Gastrocnemius medialis (tissue), 4 donors: Measurements from ENCODE around the gene GGPS1.

Experiments used
- CTCF ChIP-seq, 5 experiments: fragments of 450-650 bp in 3 of 5; fragments of 200-600 bp in 2 of 5; sonication (generic) in 2 of 5; IDR thresholded peaks in 4 of 5; conservative IDR thresholded peaks in 1 of 5; 1 replicate in 4 of 5; 2 replicates in 1 of 5; pipeline ENCODE4 v1.5.1; 2016 to 2019; ENCODE audit warnings: antibody characterized with exemption in 5 of 5, mild to moderate bottlenecking in 3 of 5, moderate library complexity in 3 of 5
- POLR2A ChIP-seq, 2 donors: fragments of 450-650 bp; IDR thresholded peaks; one replicate each; pipeline ENCODE4 v1.6.1; 2017; ENCODE audit warnings: antibody characterized with exemption in 2 of 2, mild to moderate bottlenecking in 2 of 2, moderate library complexity in 2 of 2

- no peak for TF ChIP-seq CTCF (IDR thresholded peaks at IDR 0.05 in 4 of 5, conservative IDR thresholded peaks at IDR 0.05 in 1 of 5)
- no peak for TF ChIP-seq POLR2A (IDR thresholded peaks at IDR 0.05)
These were observed 2.5 kb upstream of the GGPS1 start for GRCh38 chr1:235325854-235326253.
